ENCODE data around the gene RIOK1.

- no peak for TF ChIP-seq CTCF (IDR thresholded peaks at IDR 0.05)
- TF ChIP-seq POLR2AphosphoS5 (IDR thresholded peaks at IDR 0.05), result no peak
- no peak for TF ChIP-seq POLR2A (IDR thresholded peaks at IDR 0.05)
Observed at GRCh38 chr6:7413151-7413823, 23.7 kb downstream of the RIOK1 start.
